ENCODE data around the gene ZFAND2A.
A peak's percentile ranks its signal among the peaks of the same experiment; 100 is the strongest.
"Not testable (repeated sequence)": the region's sequence is repeated elsewhere in the genome, so short reads cannot be mapped to it uniquely, and the experiment has no call there.

The ZFAND2A gene

GRCh38 chr7:1159891-1160669, at the start of gene ZFAND2A:
TSS of gene ZFAND2A (minus strand) at chr7:1160196. CDS start at chr7:1158212, 1,984 bp downstream.
- DNase-seq (ENCODE audit: low read depth in 2 of 2) = peak; percentile 98
- TF ChIP-seq CTCF (IDR thresholded peaks at IDR 0.05; ENCODE audit: low read depth, low read length) = no peak
- H3K4me3 ChIP-seq (replicated peaks in 1 of 2; ENCODE audit: low read depth in 2 of 2, low read length in 2 of 2) = peak within 1 kb of the TSS; percentile 99 to 100

GRCh38 chr7:1209097-1209496, 49.1 kb upstream of the ZFAND2A start:
- H3K4me3 ChIP-seq (replicated peaks in 1 of 2; ENCODE audit: low read depth in 2 of 2, low read length in 2 of 2) = no peak overlapping the region
- no peak for TF ChIP-seq CTCF (IDR thresholded peaks at IDR 0.05; ENCODE audit: low read depth, low read length)
- no peak for DNase-seq (ENCODE audit: low read depth in 2 of 2)

- not testable (repeated sequence) for H3K4me3 ChIP-seq (replicated peaks in 1 of 2; ENCODE audit: low read depth in 2 of 2, low read length in 2 of 2); DNase-seq (ENCODE audit: low read depth in 2 of 2)
These were observed 45.7 kb upstream of the ZFAND2A start for GRCh38 chr7:1205742-1206141.

GRCh38 chr7:1204460-1205140, 44.6 kb upstream of the ZFAND2A start:
- no peak for DNase-seq (ENCODE audit: low read depth in 2 of 2)
- no peak for TF ChIP-seq CTCF (IDR thresholded peaks at IDR 0.05; ENCODE audit: low read depth, low read length)
- no peak overlapping the region for H3K4me3 ChIP-seq (replicated peaks in 1 of 2; ENCODE audit: low read depth in 2 of 2, low read length in 2 of 2)

GRCh38 chr7:1202914-1203313, 42.9 kb upstream of the ZFAND2A start:
- not testable (repeated sequence) for DNase-seq (ENCODE audit: low read depth in 2 of 2); H3K4me3 ChIP-seq (replicated peaks in 1 of 2; ENCODE audit: low read depth in 2 of 2, low read length in 2 of 2)

GRCh38 chr7:1201916-1202315, 41.9 kb upstream of the ZFAND2A start:
- H3K4me3 ChIP-seq (replicated peaks in 1 of 2; ENCODE audit: low read depth in 2 of 2, low read length in 2 of 2) = no peak overlapping the region
- TF ChIP-seq CTCF (IDR thresholded peaks at IDR 0.05; ENCODE audit: low read depth, low read length) = no peak
- no peak for DNase-seq (ENCODE audit: low read depth in 2 of 2)

GRCh38 chr7:1200045-1200444, 40.0 kb upstream of the ZFAND2A start:
- TF ChIP-seq CTCF (IDR thresholded peaks at IDR 0.05; ENCODE audit: low read depth, low read length) = no peak
- DNase-seq (ENCODE audit: low read depth in 2 of 2) = peak; percentile 22 to 73
- no peak overlapping the region for H3K4me3 ChIP-seq (replicated peaks in 1 of 2; ENCODE audit: low read depth in 2 of 2, low read length in 2 of 2)

Data from cardiac fibroblast (primary cell).